ENCODE results near the gene HDAC1.

DNA sequence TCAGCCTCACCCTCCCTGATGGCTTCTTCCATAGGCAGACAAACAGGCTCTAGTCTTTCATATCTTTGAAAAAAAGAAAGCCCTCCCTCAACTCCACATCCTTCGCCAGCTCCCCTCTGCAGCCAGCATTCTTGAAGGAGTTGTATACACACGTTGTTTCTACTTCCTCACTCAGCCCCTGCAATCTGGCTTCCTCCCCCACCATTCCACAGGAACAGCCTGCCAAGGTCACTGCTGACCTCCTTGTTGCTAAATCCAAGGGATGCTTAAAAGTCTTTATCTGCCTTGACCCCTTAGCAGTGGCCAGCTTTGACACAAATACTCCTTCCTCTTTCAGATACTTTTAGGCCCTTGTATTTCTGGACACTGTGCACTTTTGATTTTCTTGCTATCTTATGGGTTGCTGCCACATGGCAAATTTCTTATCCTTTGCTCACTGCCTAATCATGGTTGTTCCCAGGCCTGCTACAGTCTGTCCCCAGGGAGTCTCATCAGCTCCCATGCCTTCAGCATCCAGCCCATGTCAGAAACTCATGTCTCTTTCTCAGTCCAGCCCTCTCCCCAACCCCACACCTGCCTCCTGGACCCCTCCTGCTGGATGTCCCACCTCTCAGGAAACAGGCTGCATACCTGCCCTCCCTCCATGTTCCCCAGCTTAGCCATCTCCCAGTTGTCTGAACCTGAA is 62.1 kb downstream of the HDAC1 start:
- TF ChIP-seq, protein P1, sequence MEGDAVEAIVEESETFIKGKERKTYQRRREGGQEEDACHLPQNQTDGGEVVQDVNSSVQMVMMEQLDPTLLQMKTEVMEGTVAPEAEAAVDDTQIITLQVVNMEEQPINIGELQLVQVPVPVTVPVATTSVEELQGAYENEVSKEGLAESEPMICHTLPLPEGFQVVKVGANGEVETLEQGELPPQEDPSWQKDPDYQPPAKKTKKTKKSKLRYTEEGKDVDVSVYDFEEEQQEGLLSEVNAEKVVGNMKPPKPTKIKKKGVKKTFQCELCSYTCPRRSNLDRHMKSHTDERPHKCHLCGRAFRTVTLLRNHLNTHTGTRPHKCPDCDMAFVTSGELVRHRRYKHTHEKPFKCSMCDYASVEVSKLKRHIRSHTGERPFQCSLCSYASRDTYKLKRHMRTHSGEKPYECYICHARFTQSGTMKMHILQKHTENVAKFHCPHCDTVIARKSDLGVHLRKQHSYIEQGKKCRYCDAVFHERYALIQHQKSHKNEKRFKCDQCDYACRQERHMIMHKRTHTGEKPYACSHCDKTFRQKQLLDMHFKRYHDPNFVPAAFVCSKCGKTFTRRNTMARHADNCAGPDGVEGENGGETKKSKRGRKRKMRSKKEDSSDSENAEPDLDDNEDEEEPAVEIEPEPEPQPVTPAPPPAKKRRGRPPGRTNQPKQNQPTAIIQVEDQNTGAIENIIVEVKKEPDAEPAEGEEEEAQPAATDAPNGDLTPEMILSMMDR (IDR thresholded peaks at IDR 0.05 in 4 of 5, conservative IDR thresholded peaks at IDR 0.05 in 1 of 5), result no peak
- TF ChIP-seq POLR2A (IDR thresholded peaks at IDR 0.05), result no peak
